Measurements from ENCODE around the gene CERK. TPM values are rescaled to one million over a fixed set of nuclear protein-coding genes. Genes with fewer than 3 reads are reported as not detected.
A peak's percentile ranks its signal among the peaks of the same experiment; 100 is the strongest.

CERK gene
- total RNA-seq, 1 donor: 38.9 TPM

DNA sequence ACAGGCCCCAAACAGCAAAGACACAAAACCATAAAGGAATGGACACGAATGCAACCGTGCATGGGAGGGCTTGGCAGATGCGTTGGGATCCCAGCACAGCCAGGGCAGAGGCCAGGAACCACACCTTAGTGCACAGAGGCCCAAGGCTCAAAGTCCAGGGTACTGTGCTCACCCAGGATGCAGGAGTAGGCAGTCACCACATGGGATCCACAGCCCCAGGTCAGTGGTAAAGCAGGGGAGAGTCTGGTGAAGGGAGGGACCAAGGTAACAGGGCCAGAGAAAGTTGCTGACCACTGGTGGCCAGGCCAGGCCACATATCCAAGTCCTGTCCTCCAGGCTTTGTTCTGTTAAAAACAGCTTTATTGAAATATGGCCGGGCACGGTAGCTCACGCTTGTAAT lies 6.5 kb upstream of the CERK start:
- H3K4me3 ChIP-seq (ENCODE audit: low read depth, low read length): no peak overlapping the region
- TF ChIP-seq, protein P1, sequence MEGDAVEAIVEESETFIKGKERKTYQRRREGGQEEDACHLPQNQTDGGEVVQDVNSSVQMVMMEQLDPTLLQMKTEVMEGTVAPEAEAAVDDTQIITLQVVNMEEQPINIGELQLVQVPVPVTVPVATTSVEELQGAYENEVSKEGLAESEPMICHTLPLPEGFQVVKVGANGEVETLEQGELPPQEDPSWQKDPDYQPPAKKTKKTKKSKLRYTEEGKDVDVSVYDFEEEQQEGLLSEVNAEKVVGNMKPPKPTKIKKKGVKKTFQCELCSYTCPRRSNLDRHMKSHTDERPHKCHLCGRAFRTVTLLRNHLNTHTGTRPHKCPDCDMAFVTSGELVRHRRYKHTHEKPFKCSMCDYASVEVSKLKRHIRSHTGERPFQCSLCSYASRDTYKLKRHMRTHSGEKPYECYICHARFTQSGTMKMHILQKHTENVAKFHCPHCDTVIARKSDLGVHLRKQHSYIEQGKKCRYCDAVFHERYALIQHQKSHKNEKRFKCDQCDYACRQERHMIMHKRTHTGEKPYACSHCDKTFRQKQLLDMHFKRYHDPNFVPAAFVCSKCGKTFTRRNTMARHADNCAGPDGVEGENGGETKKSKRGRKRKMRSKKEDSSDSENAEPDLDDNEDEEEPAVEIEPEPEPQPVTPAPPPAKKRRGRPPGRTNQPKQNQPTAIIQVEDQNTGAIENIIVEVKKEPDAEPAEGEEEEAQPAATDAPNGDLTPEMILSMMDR (IDR thresholded peaks at IDR 0.05; ENCODE audit: insufficient read depth, low read depth, low read length): no peak
- DNase-seq (ENCODE audit: low read depth): no peak

DNA sequence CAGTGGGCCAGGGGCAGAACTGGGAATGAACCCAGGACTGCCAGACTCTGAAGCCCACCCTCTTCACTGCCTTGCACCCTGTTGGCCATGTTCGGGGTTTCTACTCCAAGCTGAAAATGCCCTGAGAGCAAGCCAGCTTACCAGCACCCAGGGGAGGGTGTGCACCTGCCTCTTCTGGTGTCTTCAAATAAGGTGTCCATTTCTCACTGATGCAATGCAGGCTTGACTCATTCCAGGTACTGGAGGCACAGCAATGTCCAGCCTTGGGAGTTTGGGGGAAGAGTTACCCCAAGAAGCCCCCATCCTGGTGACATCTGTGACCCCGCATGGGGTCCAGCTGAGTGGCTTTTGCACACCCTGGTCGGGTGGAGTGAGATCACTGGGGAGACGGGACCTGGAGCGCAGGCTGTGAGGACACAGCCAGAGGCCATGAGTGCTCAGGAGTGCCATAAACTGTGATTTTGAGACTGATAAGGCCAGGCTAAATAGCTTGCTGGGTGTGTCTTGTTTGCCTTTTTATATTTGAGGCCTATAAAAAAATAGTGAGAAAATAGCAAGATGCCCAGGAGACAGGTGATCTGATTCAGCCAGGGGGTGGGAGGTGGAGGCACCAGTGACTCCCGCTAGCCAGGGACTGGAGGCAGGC lies 4.6 kb upstream of the CERK start:
- TF ChIP-seq, protein P1 (IDR thresholded peaks at IDR 0.05; ENCODE audit: insufficient read depth, low read depth, low read length): no peak
- no peak for DNase-seq (ENCODE audit: low read depth)
- no peak overlapping the region for H3K4me3 ChIP-seq (ENCODE audit: low read depth, low read length)

DNA sequence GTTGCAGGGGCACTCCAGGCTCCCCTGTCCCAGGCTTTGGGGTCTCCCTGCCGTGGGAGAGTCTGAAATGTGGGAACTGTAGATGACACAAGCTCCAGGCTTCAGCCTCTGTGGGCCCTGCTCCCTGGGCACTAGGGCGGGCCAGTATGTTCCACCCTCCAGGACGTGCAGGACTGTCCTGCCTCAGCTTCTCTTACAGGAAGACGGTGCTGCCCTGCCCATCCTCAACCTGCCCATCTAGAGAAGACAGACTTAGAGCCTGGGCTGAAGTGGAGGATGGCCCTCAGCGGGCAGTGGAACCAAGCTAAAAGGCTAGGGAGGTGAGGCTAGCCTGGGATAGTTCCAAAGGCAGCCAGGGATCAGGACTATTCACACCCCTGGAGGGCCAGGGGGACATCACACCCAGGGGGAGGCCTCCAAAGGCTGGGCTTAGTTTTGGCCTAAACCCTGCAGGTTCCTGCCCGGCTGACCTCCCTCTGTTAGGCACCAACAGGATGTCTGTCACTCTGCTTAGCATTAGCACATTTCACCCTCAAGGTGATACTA lies 4.0 kb upstream of the CERK start:
- TF ChIP-seq, protein P1 (IDR thresholded peaks at IDR 0.05; ENCODE audit: insufficient read depth, low read depth, low read length): no peak
- no peak overlapping the region for H3K4me3 ChIP-seq (ENCODE audit: low read depth, low read length)
- no peak for DNase-seq (ENCODE audit: low read depth)

DNA sequence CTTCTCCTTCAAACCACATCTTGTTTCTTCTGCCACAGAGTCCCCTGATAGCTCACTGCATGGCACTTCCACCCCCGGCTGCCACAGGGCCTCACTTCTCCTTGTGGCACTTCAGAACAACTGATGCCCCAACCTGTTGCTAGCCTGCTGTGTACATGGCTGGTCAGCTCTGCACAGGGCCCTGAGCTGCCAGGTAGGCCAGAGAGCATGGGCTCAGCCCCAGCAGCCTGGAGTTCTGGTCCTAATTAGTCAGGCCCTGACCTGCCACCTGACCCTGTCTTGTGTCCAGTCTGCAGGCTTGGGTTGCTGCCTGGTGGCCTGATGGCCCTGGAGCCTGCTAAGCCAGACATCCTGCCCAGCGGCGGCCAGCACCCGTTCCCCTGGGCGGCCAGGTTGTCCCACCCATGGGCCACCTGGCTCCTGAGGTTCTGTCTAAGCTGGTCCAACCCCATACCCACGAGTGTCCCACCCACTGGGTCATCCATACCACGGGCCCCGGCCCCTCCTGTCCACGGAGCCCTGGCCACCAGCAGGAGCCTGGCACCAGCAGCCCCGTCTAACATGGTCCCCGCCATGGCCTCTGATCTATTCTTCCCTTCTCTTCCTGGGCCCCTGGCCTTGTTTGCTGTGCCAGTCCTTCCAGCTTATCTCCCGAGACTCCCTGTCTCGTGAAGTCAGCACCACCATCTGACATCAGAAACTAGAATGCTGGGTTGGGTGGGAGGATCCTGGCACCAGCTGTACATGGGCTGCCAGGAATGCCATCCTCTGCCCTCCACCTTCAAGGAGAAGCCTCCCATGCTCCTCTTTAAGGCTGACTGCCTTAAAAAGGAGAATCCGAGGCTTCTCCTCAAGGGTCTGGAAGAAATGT lies 3.1 kb upstream of the CERK start:
- no peak for DNase-seq (ENCODE audit: low read depth)
- TF ChIP-seq, protein P1 (IDR thresholded peaks at IDR 0.05; ENCODE audit: insufficient read depth, low read depth, low read length): no peak
- H3K4me3 ChIP-seq (ENCODE audit: low read depth, low read length): no peak overlapping the region

GRCh38 chr22:46739094-46739870 lies 1.2 kb upstream of the CERK start:
- peak overlapping the region; percentile 75 for H3K4me3 ChIP-seq (ENCODE audit: low read depth, low read length)
- TF ChIP-seq, protein P1 (IDR thresholded peaks at IDR 0.05; ENCODE audit: insufficient read depth, low read depth, low read length): no peak
- DNase-seq (ENCODE audit: low read depth): no peak

DNA sequence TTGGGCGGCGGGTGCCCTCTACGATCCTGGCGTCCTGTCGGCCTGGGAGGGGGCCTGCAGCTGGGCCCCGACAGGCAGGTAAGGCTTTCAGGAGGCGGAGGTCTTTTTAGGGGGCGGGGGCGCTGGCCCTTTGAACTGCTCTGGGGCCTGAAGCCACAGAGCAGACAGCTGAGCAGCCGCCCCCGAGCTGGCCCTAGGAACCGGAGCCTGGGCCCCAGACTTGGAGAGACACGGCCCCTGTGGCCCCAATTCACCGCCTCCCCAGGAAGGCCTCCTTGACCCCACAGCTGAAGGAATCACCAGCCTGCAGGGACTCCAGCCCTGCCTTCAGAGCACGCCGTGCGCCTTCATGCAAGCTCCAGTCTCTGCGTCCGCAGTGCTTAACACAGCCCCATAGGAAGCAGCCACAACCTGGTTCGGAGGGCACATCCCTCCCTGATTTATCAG lies 618 bp upstream of the CERK start:
- peak; percentile 54 for DNase-seq (ENCODE audit: low read depth)
- peak overlapping the region; percentile 75 for H3K4me3 ChIP-seq (ENCODE audit: low read depth, low read length)

More for the DNA sequence above, 618 bp upstream of the CERK start:
- TF ChIP-seq, protein P1 (IDR thresholded peaks at IDR 0.05; ENCODE audit: insufficient read depth, low read depth, low read length): no peak

Data from fibroblast of villous mesenchyme (primary cell).